Smooth muscle cell (in vitro differentiated cells): Measurements from ENCODE around the gene SLC25A41. TPM values are rescaled to one million over a fixed set of nuclear protein-coding genes. Genes with fewer than 3 reads are reported as not detected.

ENCODE experiments used
- DNase-seq: peaks from one replicate; lab custom pipeline; 2025; ENCODE audit not compliant: unreplicated experiment; lab: John Stamatoyannopoulos, UW
- H2AFZ ChIP-seq: fragments of 200-600 bp; sonication (generic); 2 replicates; pipeline ENCODE4 v1.6.0; 2016; ENCODE audit warnings: antibody characterized with exemption, low read depth, mild to moderate bottlenecking
- H3F3A ChIP-seq: fragments of 200-600 bp; sonication (generic); 2 replicates; pipeline ENCODE4 v1.6.0; 2017; ENCODE audit warnings: antibody characterized with exemption, low read depth
- H3K27ac ChIP-seq: fragments of 200-600 bp; sonication (generic); 2 replicates; pipeline ENCODE4 v1.5.1; 2016; ENCODE audit warnings: low read depth, mild to moderate bottlenecking
- H3K27me3 ChIP-seq: fragments of 200-600 bp; sonication (generic); 2 replicates; pipeline ENCODE4 v1.6.1; 2016; ENCODE audit warnings: low read depth, mild to moderate bottlenecking
- H3K36me3 ChIP-seq: fragments of 200-600 bp; sonication (generic); 2 replicates; pipeline ENCODE4 v1.5.1; 2016; ENCODE audit warnings: low read depth
- H3K4me1 ChIP-seq: fragments of 200-600 bp; sonication (generic); 2 replicates; pipeline ENCODE4 v1.5.1; 2016; ENCODE audit warnings: low read depth
- H3K4me2 ChIP-seq: fragments of 200-600 bp; sonication (generic); 2 replicates; pipeline ENCODE4 v1.6.0; 2016; ENCODE audit warnings: mild to moderate bottlenecking
- H3K4me3 ChIP-seq: fragments of 200-600 bp; sonication (generic); 2 replicates; pipeline ENCODE4 v1.5.1; 2016; ENCODE audit warnings: mild to moderate bottlenecking
- H3K79me2 ChIP-seq: fragments of 200-600 bp; sonication (generic); 2 replicates; pipeline ENCODE4 v1.6.0; 2016; ENCODE audit warnings: low read depth, mild to moderate bottlenecking
- H3K9ac ChIP-seq: fragments of 200-600 bp; sonication (generic); 2 replicates; pipeline ENCODE4 v1.6.0; 2016; ENCODE audit warnings: low read depth
- H3K9me3 ChIP-seq: fragments of 200-600 bp; sonication (generic); replicated peaks from 2 replicates; pipeline ENCODE4 v1.5.1; 2016; ENCODE audit warnings: low read depth
- H4K20me1 ChIP-seq: fragments of 200-600 bp; sonication (generic); 2 replicates; pipeline ENCODE4 v1.6.0; 2016; ENCODE audit warnings: low read depth
- WGBS: methylation state at CpG from one replicate; pipeline ENCODE4 v1.1.7; 2016; ENCODE audit warnings: low lambda C conversion rate; 5-methylcytosine and 5-hydroxymethylcytosine counted together
- polyA plus RNA-seq: library from polyadenylated mRNA; unstranded; fragments of >200 nt; fragmentation: Nextera tagmentation; extraction: Ambion mirVana; gene quantifications from 2 replicates; pipeline ENCODE4 v1.2.1, GENCODE V29; 2016
- total RNA-seq: library from RNA; depleted of rRNA; stranded (reverse); fragments of >200 nt; gene quantifications from 2 replicates; pipeline ENCODE4 v1.2.3, GENCODE V29; 2014
- TF ChIP-seq, protein P1 (sequence below): fragments of 200-600 bp; sonication (generic); IDR thresholded peaks from 2 replicates; pipeline ENCODE4 v1.5.1; 2017; ENCODE audit warnings: borderline replicate concordance, mild to moderate bottlenecking, antibody characterized with exemption; ENCODE audit not compliant: insufficient read depth, poor library complexity, severe bottlenecking

Gene SLC25A41
- total and polyA plus RNA-seq, 2 experiments from 2014 or later = 0.30 TPM; not detected in 1

GRCh38 chr19:6451583-6452222, 18.1 kb upstream of the SLC25A41 start:
- Histone ChIP-seq H3K9me3 (no peaks in the 10 kb centered on the region), H3K9ac (no peak overlapping the region), H3K79me2 (no peaks in the 10 kb centered on the region), H3K27me3 (no peaks in the 10 kb centered on the region), H3K4me3 (no peak overlapping the region), H3F3A (no peaks in the 10 kb centered on the region), H2AFZ (no peak overlapping the region), H4K20me1 (no peaks in the 10 kb centered on the region), H3K4me1 (no peaks in the 10 kb centered on the region), H3K36me3 (peaks cover 17% of the 10 kb centered on the region), H3K4me2 (no peak overlapping the region), H3K27ac (no peak overlapping the region)
- TF ChIP-seq, protein P1, sequence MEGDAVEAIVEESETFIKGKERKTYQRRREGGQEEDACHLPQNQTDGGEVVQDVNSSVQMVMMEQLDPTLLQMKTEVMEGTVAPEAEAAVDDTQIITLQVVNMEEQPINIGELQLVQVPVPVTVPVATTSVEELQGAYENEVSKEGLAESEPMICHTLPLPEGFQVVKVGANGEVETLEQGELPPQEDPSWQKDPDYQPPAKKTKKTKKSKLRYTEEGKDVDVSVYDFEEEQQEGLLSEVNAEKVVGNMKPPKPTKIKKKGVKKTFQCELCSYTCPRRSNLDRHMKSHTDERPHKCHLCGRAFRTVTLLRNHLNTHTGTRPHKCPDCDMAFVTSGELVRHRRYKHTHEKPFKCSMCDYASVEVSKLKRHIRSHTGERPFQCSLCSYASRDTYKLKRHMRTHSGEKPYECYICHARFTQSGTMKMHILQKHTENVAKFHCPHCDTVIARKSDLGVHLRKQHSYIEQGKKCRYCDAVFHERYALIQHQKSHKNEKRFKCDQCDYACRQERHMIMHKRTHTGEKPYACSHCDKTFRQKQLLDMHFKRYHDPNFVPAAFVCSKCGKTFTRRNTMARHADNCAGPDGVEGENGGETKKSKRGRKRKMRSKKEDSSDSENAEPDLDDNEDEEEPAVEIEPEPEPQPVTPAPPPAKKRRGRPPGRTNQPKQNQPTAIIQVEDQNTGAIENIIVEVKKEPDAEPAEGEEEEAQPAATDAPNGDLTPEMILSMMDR = no peak
- WGBS = 96% methylated on average over 7 of the region's 7 CpGs
- no peak for DNase-seq

- Histone ChIP-seq H3K27me3 (no peaks in the 10 kb centered on the region), H3K4me1 (no peaks in the 10 kb centered on the region), H3K9ac (no peak overlapping the region), H3K27ac (no peak overlapping the region), H3F3A (no peaks in the 10 kb centered on the region), H3K4me3 (no peak overlapping the region), H3K9me3 (no peaks in the 10 kb centered on the region), H4K20me1 (no peaks in the 10 kb centered on the region), H3K79me2 (no peaks in the 10 kb centered on the region), H3K36me3 (peaks cover 20% of the 10 kb centered on the region), H3K4me2 (no peak overlapping the region), H2AFZ (no peak overlapping the region)
- WGBS = 99% methylated on average over 5 of the region's 5 CpGs
- TF ChIP-seq, protein P1 = no peak
- DNase-seq = no peak
Observed at GRCh38 chr19:6450166-6450565, 16.6 kb upstream of the SLC25A41 start.

- Histone ChIP-seq H3K4me1 (no peaks in the 10 kb centered on the region), H3K36me3 (peaks cover 7% of the 10 kb centered on the region), H3K4me3 (no peak overlapping the region), H3F3A (no peaks in the 10 kb centered on the region), H3K27me3 (no peaks in the 10 kb centered on the region), H2AFZ (no peak overlapping the region), H4K20me1 (no peaks in the 10 kb centered on the region), H3K27ac (no peak overlapping the region), H3K9ac (no peak overlapping the region), H3K79me2 (no peaks in the 10 kb centered on the region), H3K9me3 (no peaks in the 10 kb centered on the region), H3K4me2 (no peak overlapping the region)
- TF ChIP-seq, protein P1 = no peak
- WGBS = 97% methylated on average over 3 of the region's 3 CpGs
- DNase-seq = no peak
Observed at GRCh38 chr19:6448045-6448444, 14.5 kb upstream of the SLC25A41 start.

- H3F3A ChIP-seq = no peaks in the 10 kb centered on the region
- no peaks in the 10 kb centered on the region for H4K20me1 ChIP-seq
- no peak overlapping the region for H3K4me3 ChIP-seq
- no peaks in the 10 kb centered on the region for H3K27me3 ChIP-seq
- H3K4me2 ChIP-seq = no peak overlapping the region
- H3K9ac ChIP-seq = no peak overlapping the region
- no peak overlapping the region for H2AFZ ChIP-seq
- H3K36me3 ChIP-seq = peaks cover 7% of the 10 kb centered on the region
- no peaks in the 10 kb centered on the region for H3K4me1 ChIP-seq
- no peaks in the 10 kb centered on the region for H3K9me3 ChIP-seq
- H3K79me2 ChIP-seq = no peaks in the 10 kb centered on the region
- TF ChIP-seq, protein P1 = no peak
- DNase-seq = no peak
- WGBS = 91% methylated on average over 3 of the region's 3 CpGs
- H3K27ac ChIP-seq = no peak overlapping the region
Observed at GRCh38 chr19:6446452-6446851, 12.9 kb upstream of the SLC25A41 start.
